HEK293T (cell line): ENCODE results near the gene KLHL33.

ENCODE experiments used
- CTCF ChIA-PET: fragments of 350-600 bp; formaldehyde crosslinking; extraction: SDS; loops from one replicate; lab custom pipeline; 2021; ENCODE audit warnings: antibody characterized with exemption, inconsistent platforms; lab: Yijun Ruan, JAX
- POLR2A ChIA-PET: fragments of 350-600 bp; formaldehyde crosslinking; extraction: SDS; loops from one replicate; lab custom pipeline; 2020; ENCODE audit warnings: antibody characterized with exemption, inconsistent platforms; lab: Yijun Ruan, JAX
- DNase-seq: peaks from one replicate; pipeline ENCODE4 v3.0.0; 2012; ENCODE audit warnings: mixed read lengths; ENCODE audit errors: extremely low spot score
- ARNT ChIP-seq: fragments of 450-650 bp; IDR thresholded peaks from 2 replicates; pipeline ENCODE4 v1.6.1; 2017; ENCODE audit warnings: mild to moderate bottlenecking
- BHLHE40 ChIP-seq: fragments of 450-650 bp; IDR thresholded peaks from 2 replicates; pipeline ENCODE4 v1.6.1; 2016; ENCODE audit warnings: mild to moderate bottlenecking, moderate library complexity, borderline replicate concordance
- CTBP1 ChIP-seq: fragments of 450-650 bp; IDR thresholded peaks from 2 replicates; pipeline ENCODE4 v1.6.1; 2016; ENCODE audit warnings: borderline replicate concordance
- ELF4 ChIP-seq: fragments of 450-650 bp; IDR thresholded peaks from 2 replicates; pipeline ENCODE4 v1.6.1; 2017; ENCODE audit warnings: antibody characterized with exemption
- FOXA1 ChIP-seq: fragments of 450-650 bp; IDR thresholded peaks from 2 replicates; pipeline ENCODE4 v1.6.1; 2016; ENCODE audit warnings: mild to moderate bottlenecking
- FOXK2 ChIP-seq: fragments of 450-650 bp; IDR thresholded peaks from 2 replicates; pipeline ENCODE4 v1.6.1; 2016; ENCODE audit warnings: mild to moderate bottlenecking
- FOXM1 ChIP-seq: fragments of 450-650 bp; IDR thresholded peaks from 2 replicates; pipeline ENCODE4 v1.6.1; 2017; ENCODE audit warnings: mild to moderate bottlenecking, borderline replicate concordance
- HDGF ChIP-seq: fragments of 450-650 bp; IDR thresholded peaks from 2 replicates; pipeline ENCODE4 v1.6.1; 2017; ENCODE audit warnings: antibody characterized with exemption, borderline replicate concordance
- L3MBTL2 ChIP-seq: fragments of 450-650 bp; conservative IDR thresholded peaks from 2 replicates; pipeline ENCODE4 v1.6.1; 2016; ENCODE audit warnings: mild to moderate bottlenecking
- LEF1 ChIP-seq: fragments of 450-650 bp; IDR thresholded peaks from 2 replicates; pipeline ENCODE4 v1.6.1; 2017; ENCODE audit warnings: mild to moderate bottlenecking, borderline replicate concordance
- NFRKB ChIP-seq: fragments of 450-650 bp; IDR thresholded peaks from 2 replicates; pipeline ENCODE4 v1.6.1; 2016; ENCODE audit warnings: mild to moderate bottlenecking, moderate library complexity
- PKNOX1 ChIP-seq: fragments of 450-650 bp; IDR thresholded peaks from 2 replicates; pipeline ENCODE4 v1.6.1; 2016
- SP1 ChIP-seq: fragments of 450-650 bp; IDR thresholded peaks from 2 replicates; pipeline ENCODE4 v1.6.1; 2017
- SUZ12 ChIP-seq: fragments of 450-650 bp; IDR thresholded peaks from 2 replicates; pipeline ENCODE4 v1.6.1; 2016; ENCODE audit warnings: mild to moderate bottlenecking
- TARDBP ChIP-seq: fragments of 450-650 bp; IDR thresholded peaks from 2 replicates; pipeline ENCODE4 v1.6.1; 2016
- ZNF384 ChIP-seq: fragments of 450-650 bp; IDR thresholded peaks from 2 replicates; pipeline ENCODE4 v1.6.1; 2016

The KLHL33 gene

GRCh38 chr14:20384886-20385285 is 51.1 kb downstream of the KLHL33 start:
- no peak for TF ChIP-seq L3MBTL2
- TF ChIP-seq HDGF: no peak
- no peak for TF ChIP-seq TARDBP
- no peak for TF ChIP-seq NFRKB
- TF ChIP-seq SUZ12: no peak
- TF ChIP-seq ZNF384: no peak
- TF ChIP-seq BHLHE40: no peak
- TF ChIP-seq ARNT: no peak
- TF ChIP-seq FOXM1: no peak
- no peak for DNase-seq
- POLR2A ChIA-PET: interaction anchor here (0.6 to 1.3 kb wide), 2 partner anchors 71 to 85 kb away, joined by 3 read pairs; partner anchors contain the start of genes APEX1 and PNP
- CTCF ChIA-PET: no interaction called here

DNA sequence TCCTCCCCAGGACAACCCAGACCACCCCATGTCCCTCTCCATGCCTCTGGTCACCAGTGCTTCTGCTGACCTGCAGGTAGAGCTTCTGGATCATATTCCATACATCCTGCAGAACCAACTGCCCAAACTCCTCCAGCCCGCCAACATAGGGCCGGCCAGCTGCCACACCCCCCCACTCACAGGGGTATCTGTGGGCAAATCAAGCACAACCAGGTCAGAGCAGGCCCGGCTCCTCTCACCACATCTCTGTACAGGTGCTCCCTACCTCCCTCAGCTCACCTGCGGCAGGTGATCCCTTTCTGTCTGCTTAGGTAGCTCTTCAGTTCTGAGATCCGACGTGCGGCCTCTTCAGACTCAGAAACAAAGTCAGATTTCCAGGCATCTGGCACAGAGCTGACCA is 51.6 kb downstream of the KLHL33 start:
- TF ChIP-seq SUZ12 (no peak), TARDBP (no peak), FOXA1 (no peak), NFRKB (no peak)
- POLR2A ChIA-PET: interaction anchor here (0.6 to 1.3 kb wide), 3 partner anchors 10 to 85 kb away, joined by 3 read pairs; partner anchors contain the start of genes APEX1 and PNP
- no peak for DNase-seq
- CTCF ChIA-PET: interaction anchor here (0.7 kb wide), 1 partner anchor 12 kb away, joined by 5 read pairs; no protein-coding TSS in a partner anchor

- ChIA-PET POLR2A (interaction anchor here (1.1 to 1.3 kb wide), 2 partner anchors 11 to 86 kb away, joined by 3 read pairs; partner anchors contain the start of gene PNP), CTCF (interaction anchor here (0.6 kb wide), 1 partner anchor 8 kb away, joined by 3 read pairs; no protein-coding TSS in a partner anchor)
- no peak for DNase-seq
- TF ChIP-seq CTBP1 (no peak), BHLHE40 (no peak), FOXA1 (no peak), SUZ12 (no peak), ZNF384 (no peak), NFRKB (no peak), FOXM1 (no peak), PKNOX1 (no peak), HDGF (no peak), TARDBP (no peak), FOXK2 (no peak), ARNT (no peak), ELF4 (no peak), L3MBTL2 (no peak), LEF1 (no peak), SP1 (no peak)
These were observed 52.3 kb downstream of the KLHL33 start for GRCh38 chr14:20383636-20384035.

GRCh38 chr14:20383032-20383431 is 52.9 kb downstream of the KLHL33 start:
- TF ChIP-seq ARNT: no peak
- TF ChIP-seq BHLHE40: no peak
- no peak for TF ChIP-seq SP1
- no peak for TF ChIP-seq ELF4
- TF ChIP-seq CTBP1: no peak
- no peak for TF ChIP-seq HDGF
- TF ChIP-seq FOXM1: no peak

GRCh38 chr14:20382526-20382925 is 53.4 kb downstream of the KLHL33 start:
- ChIA-PET CTCF (interaction anchor here (0.6 kb wide), 1 partner anchor 12 kb away, joined by 5 read pairs; no protein-coding TSS in a partner anchor), POLR2A (interaction anchor here (1.2 kb wide), 1 partner anchor 79 kb away, joined by 4 read pairs; the partner anchor contains the start of gene PIP4P1)
- no peak for TF ChIP-seq ARNT
- TF ChIP-seq FOXK2: no peak
- TF ChIP-seq L3MBTL2: no peak
- TF ChIP-seq FOXM1: no peak
- no peak for TF ChIP-seq FOXA1
- no peak for DNase-seq

More at GRCh38 chr14:20383032-20383431, 52.9 kb downstream of the KLHL33 start:
- ChIA-PET CTCF (no interaction called here), POLR2A (no interaction called here)
- DNase-seq: no peak

- POLR2A ChIA-PET: interaction anchor here (1.2 kb wide), 1 partner anchor 80 kb away, joined by 4 read pairs; the partner anchor contains the start of gene PIP4P1
- CTCF ChIA-PET: no interaction called here
- no peak for TF ChIP-seq NFRKB
- TF ChIP-seq HDGF: no peak
- TF ChIP-seq BHLHE40: no peak
- TF ChIP-seq ELF4: no peak
- TF ChIP-seq ARNT: no peak
- no peak for TF ChIP-seq PKNOX1
- TF ChIP-seq ZNF384: no peak
- TF ChIP-seq SUZ12: no peak
- TF ChIP-seq FOXM1: no peak
- TF ChIP-seq LEF1: no peak
- TF ChIP-seq TARDBP: no peak
- no peak for TF ChIP-seq FOXA1
- no peak for TF ChIP-seq FOXK2
- TF ChIP-seq CTBP1: no peak
- TF ChIP-seq SP1: no peak
- no peak for TF ChIP-seq L3MBTL2
- DNase-seq: no peak
These were observed 54.6 kb downstream of the KLHL33 start for GRCh38 chr14:20381341-20381740.

GRCh38 chr14:20380681-20381080 is 55.3 kb downstream of the KLHL33 start:
- DNase-seq: no peak
- ChIA-PET CTCF (no interaction called here), POLR2A (no interaction called here)

More at GRCh38 chr14:20380681-20381080, 55.3 kb downstream of the KLHL33 start:
- TF ChIP-seq ELF4 (no peak), CTBP1 (no peak), TARDBP (no peak)
